ENCODE results near the gene UNC79. TPM values are rescaled to one million over a fixed set of nuclear protein-coding genes. Genes with fewer than 3 reads are reported as not detected.
"Not testable (repeated sequence)": the region's sequence is repeated elsewhere in the genome, so short reads cannot be mapped to it uniquely, and the experiment has no call there.

UNC79 gene
- total RNA-seq, result under 1 TPM; 0.08 to 0.09 TPM
- long read RNA-seq, result 0 reads

- ATAC-seq, result no peak
- intact Hi-C loops (cut with DNase I, micrococcal nuclease), result no loop called here
- no peak for DNase-seq
These were observed at the start of gene UNC79 for GRCh38 chr14:93430315-93431035. Gene UNC79 (plus strand): TSS chr14:93430939. CDS start chr14:93431030, 91 bp downstream.

GRCh38 chr14:93381644-93382043 lies 49.1 kb upstream of the UNC79 start:
- intact Hi-C loops (cut with DNase I, micrococcal nuclease), result no loop called here
- ATAC-seq, result no peak
- no peak for DNase-seq

GRCh38 chr14:93384256-93384655 lies 46.5 kb upstream of the UNC79 start:
- intact Hi-C loops (cut with DNase I, micrococcal nuclease); DNase-seq: not testable (repeated sequence)

GRCh38 chr14:93395231-93395630 lies 35.5 kb upstream of the UNC79 start:
- DNase-seq (no peak), ATAC-seq (no peak)
- intact Hi-C loops (cut with DNase I, micrococcal nuclease), result no loop called here

More at GRCh38 chr14:93384256-93384655, 46.5 kb upstream of the UNC79 start:
- not testable (repeated sequence) for ATAC-seq

- intact Hi-C loops (cut with DNase I, micrococcal nuclease), result no loop called here
- ATAC-seq, result no peak
- no peak for DNase-seq
These were observed 34.3 kb upstream of the UNC79 start for GRCh38 chr14:93396456-93396855.

- no peak for ATAC-seq
- intact Hi-C loops (cut with DNase I, micrococcal nuclease), result no loop called here
- DNase-seq, result no peak
These were observed 32.2 kb upstream of the UNC79 start for GRCh38 chr14:93398491-93398890.

- DNase-seq, result no peak
- ATAC-seq, result no peak
- intact Hi-C loops (cut with DNase I, micrococcal nuclease), result no loop called here
These were observed 27.8 kb upstream of the UNC79 start for GRCh38 chr14:93402951-93403350.

- intact Hi-C loops (cut with DNase I, micrococcal nuclease), result no loop called here
- DNase-seq, result no peak
- ATAC-seq, result no peak
These were observed 20.7 kb upstream of the UNC79 start for GRCh38 chr14:93410021-93410420.

GRCh38 chr14:93410893-93411292 lies 19.8 kb upstream of the UNC79 start:
- intact Hi-C loops (cut with DNase I, micrococcal nuclease), result no loop called here
- no peak for ATAC-seq
- DNase-seq, result no peak

- intact Hi-C loops (cut with DNase I, micrococcal nuclease); ATAC-seq; DNase-seq: not testable (repeated sequence)
These were observed 5.6 kb upstream of the UNC79 start for GRCh38 chr14:93425136-93425535.

- no peak for DNase-seq
- intact Hi-C loops (cut with DNase I, micrococcal nuclease), result no loop called here
- ATAC-seq, result no peak
These were observed 4.0 kb upstream of the UNC79 start for GRCh38 chr14:93426750-93427149.

GRCh38 chr14:93431036-93431670 lies 414 bp downstream of the UNC79 start:
- no peak for ATAC-seq
- no peak for DNase-seq

GRCh38 chr14:93454224-93454623 lies 23.5 kb downstream of the UNC79 start:
- no peak for ATAC-seq
- intact Hi-C loops (cut with DNase I, micrococcal nuclease), result no loop called here
- DNase-seq, result no peak

More at GRCh38 chr14:93431036-93431670, 414 bp downstream of the UNC79 start:
- intact Hi-C loops (cut with DNase I, micrococcal nuclease), result no loop called here

- intact Hi-C loops (cut with DNase I, micrococcal nuclease), result no loop called here
- DNase-seq, result no peak
- ATAC-seq, result no peak
These were observed 25.6 kb downstream of the UNC79 start for GRCh38 chr14:93456356-93456755.

- DNase-seq (no peak), ATAC-seq (no peak)
- intact Hi-C loops (cut with DNase I, micrococcal nuclease), result no loop called here
These were observed 27.5 kb downstream of the UNC79 start for GRCh38 chr14:93458234-93458633.

GRCh38 chr14:93462479-93462878 lies 31.7 kb downstream of the UNC79 start:
- ATAC-seq, result no peak
- intact Hi-C loops (cut with DNase I, micrococcal nuclease), result no loop called here

GRCh38 chr14:93464271-93464670 lies 33.5 kb downstream of the UNC79 start:
- DNase-seq (no peak), ATAC-seq (no peak)
- intact Hi-C loops (cut with DNase I, micrococcal nuclease), result no loop called here

More at GRCh38 chr14:93462479-93462878, 31.7 kb downstream of the UNC79 start:
- DNase-seq, result no peak

GRCh38 chr14:93475471-93475870 lies 44.7 kb downstream of the UNC79 start:
- DNase-seq (no peak), ATAC-seq (no peak)
- intact Hi-C loops (cut with DNase I, micrococcal nuclease), result no loop called here

- no peak for DNase-seq
- intact Hi-C loops (cut with DNase I, micrococcal nuclease), result no loop called here
- no peak for ATAC-seq
These were observed 45.6 kb downstream of the UNC79 start for GRCh38 chr14:93476305-93476704.

GRCh38 chr14:93479074-93479473 lies 48.3 kb downstream of the UNC79 start:
- ATAC-seq, result not testable (repeated sequence)

More at GRCh38 chr14:93479074-93479473, 48.3 kb downstream of the UNC79 start:
- intact Hi-C loops (cut with DNase I, micrococcal nuclease); DNase-seq: not testable (repeated sequence)

Data from left colon (tissue), 2 donors.